Anterior cingulate cortex (tissue), 58 donors: Measurements from ENCODE around the gene C2CD2.

Source experiments
- DNase-seq, 58 donors: peaks; one replicate each; lab custom pipeline; 2025; lab: John Stamatoyannopoulos, UW

Gene C2CD2

GRCh38 chr21:41916888-41917433 lies 36.9 kb downstream of the C2CD2 start:
- no peak for DNase-seq

GRCh38 chr21:41914965-41915364 lies 38.9 kb downstream of the C2CD2 start:
- no peak for DNase-seq

- DNase-seq = no peak
Observed at GRCh38 chr21:41914358-41914757, 39.5 kb downstream of the C2CD2 start.

GRCh38 chr21:41913230-41913629 lies 40.6 kb downstream of the C2CD2 start:
- DNase-seq = no peak

GRCh38 chr21:41908829-41909228 lies 45.0 kb downstream of the C2CD2 start:
- no peak for DNase-seq

- DNase-seq = no peak
Observed at GRCh38 chr21:41907496-41908258, 46.1 kb downstream of the C2CD2 start.

- DNase-seq = no peak
Observed at GRCh38 chr21:41906770-41907169, 47.0 kb downstream of the C2CD2 start.

GRCh38 chr21:41903559-41904351 lies 50.1 kb downstream of the C2CD2 start:
- DNase-seq = no peak

GRCh38 chr21:41902946-41903345 lies 50.9 kb downstream of the C2CD2 start:
- no peak for DNase-seq

- no peak for DNase-seq
Observed at GRCh38 chr21:41901782-41902181, 52.0 kb downstream of the C2CD2 start.

- no peak for DNase-seq
Observed at GRCh38 chr21:41901099-41901498, 52.7 kb downstream of the C2CD2 start.

GRCh38 chr21:41900401-41900800 lies 53.4 kb downstream of the C2CD2 start:
- DNase-seq = no peak

GRCh38 chr21:41899426-41900202 lies 54.2 kb downstream of the C2CD2 start:
- no peak for DNase-seq

- no peak for DNase-seq
Observed at GRCh38 chr21:41898998-41899397, 54.8 kb downstream of the C2CD2 start.

GRCh38 chr21:41897700-41898099 lies 56.1 kb downstream of the C2CD2 start:
- no peak for DNase-seq

- no peak for DNase-seq
Observed at GRCh38 chr21:41897047-41897669, 56.7 kb downstream of the C2CD2 start.

GRCh38 chr21:41895643-41896493 lies 58.0 kb downstream of the C2CD2 start:
- no peak for DNase-seq

GRCh38 chr21:41894922-41895557 lies 58.8 kb downstream of the C2CD2 start:
- no peak for DNase-seq

GRCh38 chr21:41894511-41894910 lies 59.3 kb downstream of the C2CD2 start:
- no peak for DNase-seq
